ENCODE results near the gene TNFRSF1A. TPM values are rescaled to one million over a fixed set of nuclear protein-coding genes. Genes with fewer than 3 reads are reported as not detected.

The TNFRSF1A gene
- total RNA-seq, 1 experiment from 2014 or later, result 103 TPM

DNA sequence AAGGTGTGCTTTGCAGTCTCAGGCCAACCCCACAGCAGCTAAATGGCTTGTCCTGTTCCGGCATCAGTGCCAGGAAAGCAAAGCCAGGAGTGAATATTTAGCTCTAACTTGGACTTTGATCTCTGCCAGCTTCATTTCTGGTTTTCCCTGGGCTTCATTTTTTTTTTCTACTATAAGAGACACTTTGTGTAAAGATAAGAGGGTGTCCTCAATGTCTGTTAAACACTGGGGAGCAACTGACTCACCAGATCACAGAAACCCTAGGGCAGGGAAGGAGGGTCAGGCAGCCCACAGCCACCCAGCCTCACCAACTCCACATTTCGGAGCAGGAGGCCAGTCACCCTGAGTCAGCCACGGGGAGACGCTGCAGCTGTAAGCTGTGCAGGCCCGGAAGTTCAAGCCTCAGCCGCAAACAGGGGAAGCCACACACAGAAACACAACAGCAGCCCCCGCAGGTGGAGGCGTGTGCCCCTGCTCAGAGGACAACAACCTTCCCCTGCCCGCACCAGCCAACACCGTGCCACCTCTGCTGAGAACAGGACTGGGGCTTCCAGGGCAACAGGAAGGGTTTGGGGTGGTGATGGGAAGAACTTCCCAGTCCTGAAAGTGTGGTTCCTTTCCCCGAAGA lies 6.3 kb downstream of the TNFRSF1A start:
- peaks cover 24% of the 10 kb centered on the region for H3K4me1 Mint-ChIP-seq (ENCODE audit: insufficient read depth, unreplicated experiment)
- intact Hi-C loops (cut with micrococcal nuclease), result loop anchor here (1.0 to 5.0 kb wide), 4 partner anchors 37 to 202 kb away; partner anchors contain the start of gene LTBR

DNA sequence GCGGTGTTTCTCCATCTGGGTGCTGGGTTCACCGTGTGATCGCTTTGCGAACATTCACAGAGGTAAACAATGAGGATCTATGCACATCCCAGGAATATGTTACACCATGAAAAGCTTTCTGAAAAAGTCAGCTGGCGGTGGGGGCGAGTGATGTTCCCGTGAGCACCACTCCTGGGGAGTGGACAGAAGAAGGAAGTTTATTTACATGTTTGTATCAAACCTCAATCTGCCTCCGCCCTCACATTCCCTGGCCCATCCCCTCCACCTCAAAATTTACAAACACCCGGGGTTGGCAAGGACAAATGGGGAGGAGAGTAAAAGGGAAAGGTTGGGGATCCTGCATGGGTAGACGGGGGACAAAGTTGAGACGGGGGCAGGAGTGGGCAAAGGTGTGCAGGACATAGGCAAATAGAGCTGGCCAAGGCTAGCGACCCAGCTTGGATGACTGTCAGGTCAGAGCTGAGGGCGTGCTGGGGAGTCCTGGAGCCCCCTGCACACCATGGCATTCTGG lies 6.9 kb downstream of the TNFRSF1A start:
- intact Hi-C loops (cut with micrococcal nuclease), result loop anchor here (2.0 to 5.0 kb wide), 3 partner anchors 50 to 202 kb away; partner anchors contain the start of gene LTBR
- BruUV-seq (replicated peaks), result no TSS peak
- Mint-ChIP-seq H3K9me3 (ENCODE audit: unreplicated experiment) (no peaks in the 10 kb centered on the region), H3K36me3 (ENCODE audit: insufficient read depth, unreplicated experiment) (peaks cover 50% of the 10 kb centered on the region), H3K27ac (ENCODE audit: low read depth, unreplicated experiment) (no peak overlapping the region), H3K27me3 (ENCODE audit: insufficient read depth, unreplicated experiment) (no peaks in the 10 kb centered on the region), H3K4me1 (ENCODE audit: insufficient read depth, unreplicated experiment) (peaks cover 24% of the 10 kb centered on the region), H3K4me3 (ENCODE audit: unreplicated experiment) (no peak overlapping the region)
- ChIA-PET POLR2A (interaction anchor here (0.6 to 24.1 kb wide), 21 partner anchors 9 to 271 kb away, joined by 3 to 739 read pairs (median 7); partner anchors contain the start of genes GAPDH, LTBR, SCNN1A and TAPBPL), CTCF (interaction anchor here (0.6 to 4.3 kb wide), 30 partner anchors 10 to 347 kb away, joined by 3 to 27 read pairs (median 5); partner anchors contain the start of genes LTBR, SCNN1A and VAMP1)
- TF ChIP-seq, protein P1, sequence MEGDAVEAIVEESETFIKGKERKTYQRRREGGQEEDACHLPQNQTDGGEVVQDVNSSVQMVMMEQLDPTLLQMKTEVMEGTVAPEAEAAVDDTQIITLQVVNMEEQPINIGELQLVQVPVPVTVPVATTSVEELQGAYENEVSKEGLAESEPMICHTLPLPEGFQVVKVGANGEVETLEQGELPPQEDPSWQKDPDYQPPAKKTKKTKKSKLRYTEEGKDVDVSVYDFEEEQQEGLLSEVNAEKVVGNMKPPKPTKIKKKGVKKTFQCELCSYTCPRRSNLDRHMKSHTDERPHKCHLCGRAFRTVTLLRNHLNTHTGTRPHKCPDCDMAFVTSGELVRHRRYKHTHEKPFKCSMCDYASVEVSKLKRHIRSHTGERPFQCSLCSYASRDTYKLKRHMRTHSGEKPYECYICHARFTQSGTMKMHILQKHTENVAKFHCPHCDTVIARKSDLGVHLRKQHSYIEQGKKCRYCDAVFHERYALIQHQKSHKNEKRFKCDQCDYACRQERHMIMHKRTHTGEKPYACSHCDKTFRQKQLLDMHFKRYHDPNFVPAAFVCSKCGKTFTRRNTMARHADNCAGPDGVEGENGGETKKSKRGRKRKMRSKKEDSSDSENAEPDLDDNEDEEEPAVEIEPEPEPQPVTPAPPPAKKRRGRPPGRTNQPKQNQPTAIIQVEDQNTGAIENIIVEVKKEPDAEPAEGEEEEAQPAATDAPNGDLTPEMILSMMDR (IDR thresholded peaks at IDR 0.05; ENCODE audit: unreplicated experiment), result no peak
- DNase-seq (ENCODE audit: unreplicated experiment), result no peak

More for the DNA sequence above, 6.3 kb downstream of the TNFRSF1A start:
- Mint-ChIP-seq H3K36me3 (ENCODE audit: insufficient read depth, unreplicated experiment) (peaks cover 44% of the 10 kb centered on the region), H3K9me3 (ENCODE audit: unreplicated experiment) (no peaks in the 10 kb centered on the region), H3K27me3 (ENCODE audit: insufficient read depth, unreplicated experiment) (no peaks in the 10 kb centered on the region), H3K27ac (ENCODE audit: low read depth, unreplicated experiment) (no peak overlapping the region), H3K4me3 (ENCODE audit: unreplicated experiment) (no peak overlapping the region)
- POLR2A ChIA-PET, result interaction anchor here (0.6 to 24.1 kb wide), 27 partner anchors 10 to 272 kb away, joined by 3 to 739 read pairs (median 7); partner anchors contain the start of genes GAPDH, LTBR, MRPL51 and SCNN1A
- peak; percentile 85 for DNase-seq (ENCODE audit: unreplicated experiment)
- CTCF ChIA-PET, result interaction anchor here (0.6 to 4.3 kb wide), 34 partner anchors 9 to 347 kb away, joined by 3 to 27 read pairs (median 4); partner anchors contain the start of genes SCNN1A and VAMP1
- TF ChIP-seq, protein P1 (IDR thresholded peaks at IDR 0.05; ENCODE audit: unreplicated experiment), result peak; percentile 44
- BruUV-seq (replicated peaks), result no TSS peak

DNA sequence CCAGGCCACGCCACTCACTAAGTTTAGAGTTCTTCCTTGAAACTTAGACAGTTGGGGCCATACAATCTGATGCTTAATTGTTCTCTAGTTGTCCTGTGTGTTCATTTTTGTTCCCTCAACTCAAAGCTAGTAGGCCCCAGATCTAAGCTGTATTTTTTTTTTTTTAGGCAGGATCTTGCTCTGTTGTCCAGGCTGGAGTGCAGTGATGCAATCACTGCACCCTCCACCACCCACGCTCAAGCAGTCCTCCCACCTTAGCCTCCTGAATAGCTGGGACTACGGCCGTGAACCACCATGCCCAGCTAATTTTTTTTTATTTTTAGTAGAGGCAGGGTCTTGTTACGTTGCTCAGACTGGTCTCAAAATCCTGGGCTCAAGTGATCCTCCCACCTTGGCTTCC lies 7.5 kb downstream of the TNFRSF1A start:
- CTCF ChIA-PET, result interaction anchor here (0.7 to 4.3 kb wide), 13 partner anchors 9 to 203 kb away, joined by 3 to 27 read pairs (median 8); partner anchors contain the start of genes LTBR and SCNN1A
- DNase-seq (ENCODE audit: unreplicated experiment), result no peak
- TF ChIP-seq, protein P1 (IDR thresholded peaks at IDR 0.05; ENCODE audit: unreplicated experiment), result no peak
- H3K9me3 Mint-ChIP-seq (ENCODE audit: unreplicated experiment), result no peaks in the 10 kb centered on the region
- no TSS peak for BruUV-seq (replicated peaks)
- peaks cover 56% of the 10 kb centered on the region for H3K36me3 Mint-ChIP-seq (ENCODE audit: insufficient read depth, unreplicated experiment)
- H3K27me3 Mint-ChIP-seq (ENCODE audit: insufficient read depth, unreplicated experiment), result no peaks in the 10 kb centered on the region
- intact Hi-C loops (cut with micrococcal nuclease), result loop anchor here (2.0 kb wide), 1 partner anchor 50 kb away; the partner anchor contains the start of gene LTBR
- H3K4me3 Mint-ChIP-seq (ENCODE audit: unreplicated experiment), result peak overlapping the region; percentile 65
- H3K4me1 Mint-ChIP-seq (ENCODE audit: insufficient read depth, unreplicated experiment), result peaks cover 24% of the 10 kb centered on the region
- POLR2A ChIA-PET, result interaction anchor here (1.8 to 24.1 kb wide), 11 partner anchors 9 to 131 kb away, joined by 6 to 739 read pairs (median 22); partner anchors contain the start of genes LTBR, SCNN1A and TAPBPL
- H3K27ac Mint-ChIP-seq (ENCODE audit: low read depth, unreplicated experiment), result no peak overlapping the region

DNA sequence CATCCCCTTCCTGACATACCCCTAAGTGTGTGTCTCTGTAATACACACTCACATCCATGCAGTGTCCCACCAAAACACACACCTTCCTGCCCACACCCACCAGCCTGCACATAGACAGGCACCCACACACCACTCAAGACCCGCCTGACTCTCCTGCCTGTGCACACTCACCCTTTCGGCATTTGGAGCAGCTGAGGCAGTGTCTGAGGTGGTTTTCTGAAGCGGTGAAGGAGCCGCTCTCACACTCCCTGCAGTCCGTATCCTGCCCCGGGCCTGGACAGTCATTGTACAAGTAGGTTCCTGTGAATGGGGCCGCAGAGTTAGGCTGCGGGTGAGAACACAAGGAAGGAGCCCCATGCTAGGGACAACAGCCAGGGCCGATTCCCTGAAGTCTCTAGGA lies 8.3 kb downstream of the TNFRSF1A start:
- intact Hi-C loops (cut with micrococcal nuclease), result no loop called here
- POLR2A ChIA-PET, result interaction anchor here (1.8 to 24.1 kb wide), 6 partner anchors 8 to 132 kb away, joined by 6 to 739 read pairs (median 24); partner anchors contain the start of genes LTBR and SCNN1A
- Mint-ChIP-seq H3K27ac (ENCODE audit: low read depth, unreplicated experiment) (no peak overlapping the region), H3K9me3 (ENCODE audit: unreplicated experiment) (no peaks in the 10 kb centered on the region), H3K27me3 (ENCODE audit: insufficient read depth, unreplicated experiment) (no peaks in the 10 kb centered on the region), H3K4me1 (ENCODE audit: insufficient read depth, unreplicated experiment) (peaks cover 24% of the 10 kb centered on the region), H3K4me3 (ENCODE audit: unreplicated experiment) (peak overlapping the region; percentile 65), H3K36me3 (ENCODE audit: insufficient read depth, unreplicated experiment) (peaks cover 63% of the 10 kb centered on the region)
- CTCF ChIA-PET, result interaction anchor here (0.7 to 4.3 kb wide), 4 partner anchors 10 to 40 kb away, joined by 3 to 27 read pairs (median 16); partner anchors contain the start of gene SCNN1A
- TF ChIP-seq, protein P1 (IDR thresholded peaks at IDR 0.05; ENCODE audit: unreplicated experiment), result no peak
- no TSS peak for BruUV-seq (replicated peaks)
- DNase-seq (ENCODE audit: unreplicated experiment), result peak; percentile 59
